SHP77 treated with DMSO at 0.1 percent for 48 hours (cell line): ENCODE results near the gene TNNI3.
"Not testable (repeated sequence)": the region's sequence is repeated elsewhere in the genome, so short reads cannot be mapped to it uniquely, and the experiment has no call there.

Experiments used
- DNase-seq: peaks from one replicate; lab custom pipeline; 2025; lab: John Stamatoyannopoulos, UW

TNNI3 gene

DNA sequence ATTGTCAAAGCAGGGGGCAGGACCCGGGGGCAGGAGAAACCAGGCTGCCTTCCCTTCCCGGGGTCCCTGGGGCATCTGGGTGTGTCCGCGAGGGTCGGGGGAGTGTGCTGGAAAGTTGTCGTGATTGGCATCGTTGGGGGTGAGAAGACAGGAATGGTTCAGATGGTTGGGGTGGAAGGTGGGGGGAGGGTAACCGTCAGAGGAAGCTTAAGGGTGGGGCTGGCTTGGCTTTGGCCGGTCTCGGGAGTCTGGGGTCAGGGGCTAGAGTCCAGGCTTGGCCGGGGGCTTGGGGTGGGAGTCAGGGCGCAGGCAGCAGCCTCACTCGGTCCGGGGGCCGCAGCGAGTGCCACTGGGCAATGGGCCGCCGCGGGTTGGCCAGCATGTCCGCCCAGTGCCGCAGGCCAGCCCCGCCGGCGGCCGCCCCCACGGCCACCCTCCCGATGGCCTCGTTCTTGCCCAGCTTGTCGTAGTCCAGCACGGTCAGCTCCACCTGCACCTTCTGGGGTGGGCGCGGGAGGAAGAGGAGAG, 15.7 kb upstream of the TNNI3 start:
- DNase-seq = no peak

- DNase-seq = no peak
Measured at GRCh38 chr19:55172741-55173140, 15.2 kb upstream of the TNNI3 start.

DNA sequence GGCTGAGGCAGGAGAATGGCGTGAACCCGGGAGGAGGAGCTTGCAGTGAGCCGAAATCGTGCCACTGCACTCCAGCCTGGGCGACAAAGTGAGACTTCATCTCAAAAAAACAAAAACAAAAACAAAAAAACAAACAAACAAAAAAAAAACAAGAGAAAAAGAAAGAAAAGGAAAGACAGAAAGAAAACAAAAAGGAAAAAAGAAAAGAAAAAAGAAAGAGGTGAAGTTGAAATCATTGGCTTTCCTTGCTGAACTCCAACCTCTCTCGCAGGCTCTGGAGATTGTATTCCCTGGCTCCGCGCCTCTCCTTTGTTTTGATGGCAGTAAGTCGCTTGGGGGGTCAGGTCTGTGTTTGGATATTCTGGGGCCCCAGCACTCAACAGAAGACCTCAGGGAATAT, 14.8 kb upstream of the TNNI3 start:
- not testable (repeated sequence) for DNase-seq

GRCh38 chr19:55171440-55171839, 13.9 kb upstream of the TNNI3 start:
- DNase-seq = no peak

DNA sequence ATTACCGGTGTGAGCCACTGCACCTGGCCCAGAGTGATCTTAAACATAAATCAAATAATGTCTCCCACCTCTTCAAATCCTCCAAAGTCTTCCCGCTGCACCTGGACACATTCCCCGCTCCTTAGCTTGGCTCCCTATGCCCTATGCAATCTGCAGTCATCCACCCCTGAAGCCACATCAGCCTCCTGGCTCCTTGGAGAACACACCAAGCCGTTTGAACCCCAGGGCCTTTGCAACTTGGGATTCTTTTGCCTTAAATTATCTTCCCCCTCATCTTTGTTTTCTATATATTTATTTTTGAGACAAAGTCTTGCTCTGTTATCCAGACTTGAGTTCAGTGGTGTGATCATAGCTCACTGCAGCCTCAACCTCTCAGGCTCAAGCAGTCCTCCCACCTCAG, 11.6 kb upstream of the TNNI3 start:
- DNase-seq = no peak

- peak; percentile 89 for DNase-seq
Measured at GRCh38 chr19:55166530-55167268, 9.2 kb upstream of the TNNI3 start, which contains the start of gene DNAAF3. Gene DNAAF3, minus strand, starts transcription at chr19:55166613. Its CDS starts 200 bp downstream, at chr19:55166413.

DNA sequence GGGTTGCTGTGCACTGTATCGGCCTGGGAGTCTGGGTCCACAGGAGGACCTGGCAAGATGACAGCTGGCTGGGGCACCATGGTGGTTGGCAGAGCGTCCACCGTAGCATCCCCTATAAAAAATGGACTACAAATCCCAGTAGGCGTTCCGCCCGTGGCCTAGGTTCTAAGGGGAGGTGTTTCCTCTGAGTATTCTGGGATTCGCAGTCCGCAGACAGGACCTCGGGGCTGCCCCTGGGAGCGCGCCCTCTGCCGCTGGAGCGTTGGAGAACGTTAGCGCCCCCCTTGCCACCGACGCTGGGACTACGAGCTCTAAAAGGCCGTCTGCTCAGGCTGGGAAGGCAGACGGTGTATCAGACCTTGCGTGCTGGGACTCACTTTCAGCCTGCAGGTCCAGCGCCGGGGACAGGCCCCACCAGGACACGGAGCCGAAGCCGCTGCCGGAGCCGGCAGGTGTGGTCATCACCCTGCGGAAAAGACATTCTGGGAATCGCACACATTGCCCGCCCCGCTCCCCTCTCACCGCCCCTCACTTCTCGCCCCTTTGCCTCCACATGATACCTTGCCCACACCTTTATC, 8.5 kb upstream of the TNNI3 start:
- peak; percentile 82 for DNase-seq

DNA sequence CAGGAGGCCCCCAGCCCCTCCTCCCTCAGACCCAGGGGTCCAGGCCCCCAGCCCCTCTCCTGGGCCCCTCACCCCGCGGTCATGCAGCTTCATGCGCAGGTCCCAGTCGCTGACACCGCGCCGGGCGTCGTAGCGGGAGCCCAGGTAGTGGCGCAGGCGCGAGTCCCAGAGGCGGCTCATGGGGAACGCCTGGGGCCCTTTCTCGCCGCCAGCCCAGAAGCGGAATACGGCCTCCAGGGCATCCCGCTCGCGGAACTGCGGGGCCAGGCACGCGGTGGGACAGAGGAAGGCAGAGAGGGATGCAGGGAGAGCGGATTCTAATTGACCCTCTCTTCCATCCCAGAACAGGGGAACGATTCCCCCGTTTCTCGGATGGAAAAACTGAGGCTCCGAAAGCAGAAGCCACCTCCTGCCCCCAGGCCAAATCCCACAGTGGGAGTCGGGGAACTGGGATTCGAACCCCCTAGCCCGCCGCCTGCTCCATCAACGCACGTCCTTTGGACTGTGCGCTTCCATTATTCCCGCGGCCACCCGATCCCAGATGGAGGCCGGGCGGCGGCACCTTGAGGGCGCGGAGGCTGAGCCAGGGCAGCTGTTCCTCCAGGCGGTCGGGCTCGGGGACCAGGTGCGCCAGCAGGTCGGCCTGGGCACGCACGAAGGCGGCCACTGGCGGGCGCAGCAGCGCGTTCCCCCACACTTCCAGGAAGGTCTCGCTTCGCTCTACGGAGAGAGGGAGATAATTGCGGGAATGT, 4.2 kb upstream of the TNNI3 start:
- no peak for DNase-seq

GRCh38 chr19:55160986-55161365, 3.4 kb upstream of the TNNI3 start:
- no peak for DNase-seq

- DNase-seq = peak; percentile 91
Measured at GRCh38 chr19:55160128-55160985, 2.8 kb upstream of the TNNI3 start.

DNA sequence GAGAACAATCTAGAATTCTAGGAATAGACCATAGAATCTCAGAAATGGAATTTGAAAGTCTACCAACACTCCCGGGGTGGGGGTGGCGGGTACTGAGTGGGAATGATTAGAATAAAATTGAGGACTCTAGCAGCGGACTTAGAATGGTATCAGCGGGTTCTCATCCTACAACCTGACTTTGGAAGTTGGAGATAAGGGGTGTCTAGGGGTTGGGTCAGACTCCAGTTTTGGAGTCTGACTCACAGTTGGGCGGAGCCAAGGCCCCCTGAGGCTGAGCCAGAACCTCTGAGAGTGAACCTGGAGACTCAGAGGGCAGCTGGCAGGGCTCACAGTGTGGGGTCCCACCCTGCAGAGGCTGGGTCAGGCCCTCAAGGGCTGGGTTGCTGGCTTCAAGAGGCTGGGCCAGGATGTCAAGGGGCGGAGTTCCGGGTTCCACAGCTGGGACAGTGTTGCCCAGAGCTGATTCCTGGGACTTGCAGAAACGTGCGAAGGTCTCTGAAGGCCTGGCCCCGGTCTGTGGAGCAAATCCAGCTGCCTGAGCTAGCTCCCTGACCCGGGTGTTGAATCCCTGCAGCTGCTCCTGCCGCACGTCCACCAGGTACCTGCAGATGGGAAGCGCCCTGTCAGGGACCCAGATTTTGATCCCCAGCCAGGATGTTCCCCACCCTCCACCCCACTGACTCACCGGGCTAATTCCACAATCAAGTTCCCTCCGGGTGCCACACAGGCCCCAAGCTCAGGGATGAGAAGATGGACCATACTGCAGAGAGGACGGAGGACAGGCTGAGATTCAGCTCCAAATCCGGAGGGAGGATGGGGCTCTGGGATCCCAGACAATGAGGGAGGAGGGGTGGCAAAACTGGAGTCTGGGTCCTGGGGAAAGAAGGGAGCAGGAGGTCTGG, 1.6 kb upstream of the TNNI3 start:
- no peak for DNase-seq

DNA sequence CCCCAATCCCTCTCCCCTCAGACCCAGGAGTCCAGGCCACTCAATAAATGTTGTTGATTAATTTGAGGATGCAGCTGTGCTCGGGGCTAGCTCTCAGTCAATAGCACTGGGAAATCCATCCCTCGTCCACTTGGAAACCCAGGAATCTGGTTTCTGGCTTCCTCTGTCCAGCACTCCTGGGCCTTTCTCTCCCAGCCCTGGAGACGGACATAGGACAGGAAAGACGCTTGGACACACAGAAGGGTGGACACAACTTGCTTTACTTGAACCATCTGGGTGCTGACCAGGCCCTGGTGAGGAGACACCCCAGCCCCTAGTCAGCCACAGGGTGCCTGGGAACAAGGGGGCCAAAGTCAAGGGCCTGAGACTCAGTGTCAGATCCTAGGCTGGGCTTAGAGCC, 891 bp upstream of the TNNI3 start:
- DNase-seq = no peak

DNA sequence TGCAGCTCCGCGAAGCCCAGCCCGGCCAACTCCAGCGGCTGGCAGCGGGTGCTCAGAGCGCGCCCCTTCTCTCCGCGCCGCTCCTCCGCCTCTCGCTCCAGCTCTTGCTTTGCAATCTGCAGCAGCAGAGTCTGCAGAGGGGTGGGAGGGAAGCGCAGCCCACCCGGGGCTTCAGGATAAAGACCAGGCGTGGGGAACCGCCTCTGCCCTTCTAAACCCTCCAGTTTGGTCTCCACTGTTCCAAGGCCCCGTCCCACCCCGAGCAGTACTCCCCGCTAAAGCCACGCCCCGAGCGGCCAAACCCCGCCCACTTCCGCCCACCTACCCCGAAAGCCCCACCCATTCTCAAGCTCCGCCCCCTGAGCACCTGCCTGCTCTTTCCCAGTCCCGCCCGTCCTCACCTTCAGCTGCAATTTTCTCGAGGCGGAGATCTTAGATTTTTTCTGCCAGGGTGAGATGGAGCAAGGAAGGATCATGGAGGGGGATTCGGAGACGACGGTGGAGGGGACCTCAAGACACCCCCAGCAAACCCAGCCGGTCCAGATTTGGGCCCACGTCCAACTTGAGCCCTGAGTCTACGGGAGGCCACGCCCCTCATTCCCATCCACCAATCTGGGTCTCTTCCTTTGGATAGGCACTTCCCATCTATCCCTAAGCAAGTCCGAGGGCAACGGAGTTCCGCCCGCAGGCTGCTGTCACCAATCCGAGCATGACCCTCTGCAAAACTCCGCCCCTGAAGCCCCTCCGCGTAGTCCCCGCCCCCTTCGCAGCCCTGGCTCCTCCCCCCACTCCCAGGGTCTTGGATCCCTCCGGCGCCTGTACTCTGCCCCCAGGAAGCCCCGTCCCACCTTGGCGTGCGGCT, 1.1 kb downstream of the TNNI3 start:
- DNase-seq = peak; percentile 91

- not testable (repeated sequence) for DNase-seq
Measured at GRCh38 chr19:55155784-55156183, 1.7 kb downstream of the TNNI3 start.

GRCh38 chr19:55153652-55154264, 3.8 kb downstream of the TNNI3 start:
- no peak for DNase-seq

DNA sequence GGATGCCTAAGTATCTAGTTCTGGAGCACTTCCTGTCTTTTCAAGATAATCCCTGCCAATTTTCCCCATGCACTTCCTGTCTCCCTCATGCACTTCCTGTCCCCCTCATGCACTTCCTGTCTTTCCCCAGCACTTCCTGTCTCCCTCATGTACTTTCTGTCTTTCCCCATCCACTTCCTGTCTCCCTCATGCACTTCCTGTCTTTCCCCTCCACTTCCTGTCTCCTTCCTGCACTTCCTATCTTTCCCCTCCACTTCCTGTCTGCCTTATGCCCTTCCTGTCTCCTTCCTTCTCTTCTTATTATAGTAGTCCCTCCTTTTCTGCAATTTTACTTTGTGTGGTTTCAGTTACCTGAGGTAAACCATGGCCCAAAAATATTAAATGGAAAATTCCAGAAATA, 5.5 kb downstream of the TNNI3 start:
- DNase-seq = no peak

GRCh38 chr19:55149078-55150003, 8.2 kb downstream of the TNNI3 start, which contains the start of gene TNNT1:
Gene TNNT1, minus strand, starts transcription at chr19:55149206. Its CDS starts 2,049 bp downstream, at chr19:55147157.
- no peak for DNase-seq
